ENCODE data around the gene MPP2. TPM values are rescaled to one million over a fixed set of nuclear protein-coding genes. Genes with fewer than 3 reads are reported as not detected.

The MPP2 gene
- total RNA-seq, 2 experiments from 2014 or later: 6.0 TPM

DNA sequence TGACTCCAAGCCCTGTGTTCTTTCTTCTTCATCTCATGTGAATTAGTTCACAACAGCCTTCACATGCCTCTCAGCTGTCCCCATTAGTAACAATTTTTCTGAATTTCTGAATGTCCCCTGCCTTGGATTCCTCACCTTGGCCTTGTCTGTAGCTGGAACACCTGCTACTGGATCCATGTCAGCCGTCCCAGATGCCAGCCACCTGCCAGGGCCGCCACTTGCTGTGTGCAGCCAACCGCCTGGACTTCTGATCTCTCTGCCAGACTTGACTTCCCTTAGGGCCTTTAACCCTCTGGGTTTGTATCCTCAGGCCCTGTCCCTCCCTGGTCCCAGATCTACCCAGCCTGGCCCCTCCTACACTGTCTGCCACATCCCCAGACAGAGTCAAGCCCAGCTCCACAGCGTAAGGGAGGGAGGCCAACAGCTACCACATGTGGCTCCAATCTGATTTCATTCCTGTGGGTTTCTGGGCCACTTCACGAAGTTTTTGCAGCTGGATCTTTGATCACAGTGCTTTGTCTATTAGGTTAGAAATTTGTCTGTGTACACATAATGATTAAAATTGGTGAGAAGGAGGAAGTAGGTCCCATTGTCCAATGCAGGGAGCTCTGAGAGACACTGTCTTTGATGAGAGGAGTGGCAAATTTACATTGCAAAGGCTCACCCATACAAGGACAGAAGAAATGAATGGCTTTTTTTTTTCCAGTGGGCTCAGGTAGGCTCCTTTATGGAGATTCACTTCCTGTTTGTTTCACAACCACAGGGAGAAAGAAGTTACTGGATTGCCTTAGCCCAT is 15.3 kb downstream of the MPP2 start:
- ATAC-seq (no peak), DNase-seq (no peak)
- Mint-ChIP-seq H3K4me3 (no peak overlapping the region), H3K4me1 (ENCODE audit: low read depth) (no peaks in the 10 kb centered on the region), H3K27me3 (no peaks in the 10 kb centered on the region), H3K27ac (no peak overlapping the region), H3K36me3 (ENCODE audit: low read depth) (no peaks in the 10 kb centered on the region), H3K9me3 (no peaks in the 10 kb centered on the region)
- TF ChIP-seq, protein P1, sequence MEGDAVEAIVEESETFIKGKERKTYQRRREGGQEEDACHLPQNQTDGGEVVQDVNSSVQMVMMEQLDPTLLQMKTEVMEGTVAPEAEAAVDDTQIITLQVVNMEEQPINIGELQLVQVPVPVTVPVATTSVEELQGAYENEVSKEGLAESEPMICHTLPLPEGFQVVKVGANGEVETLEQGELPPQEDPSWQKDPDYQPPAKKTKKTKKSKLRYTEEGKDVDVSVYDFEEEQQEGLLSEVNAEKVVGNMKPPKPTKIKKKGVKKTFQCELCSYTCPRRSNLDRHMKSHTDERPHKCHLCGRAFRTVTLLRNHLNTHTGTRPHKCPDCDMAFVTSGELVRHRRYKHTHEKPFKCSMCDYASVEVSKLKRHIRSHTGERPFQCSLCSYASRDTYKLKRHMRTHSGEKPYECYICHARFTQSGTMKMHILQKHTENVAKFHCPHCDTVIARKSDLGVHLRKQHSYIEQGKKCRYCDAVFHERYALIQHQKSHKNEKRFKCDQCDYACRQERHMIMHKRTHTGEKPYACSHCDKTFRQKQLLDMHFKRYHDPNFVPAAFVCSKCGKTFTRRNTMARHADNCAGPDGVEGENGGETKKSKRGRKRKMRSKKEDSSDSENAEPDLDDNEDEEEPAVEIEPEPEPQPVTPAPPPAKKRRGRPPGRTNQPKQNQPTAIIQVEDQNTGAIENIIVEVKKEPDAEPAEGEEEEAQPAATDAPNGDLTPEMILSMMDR (IDR thresholded peaks at IDR 0.05): no peak
- intact Hi-C loops (cut with micrococcal nuclease): no loop called here
- CTCF ChIA-PET: interaction anchor here (0.8 to 7.1 kb wide), 5 partner anchors 10 to 51 kb away, joined by 3 to 74 read pairs (median 4); no protein-coding TSS in a partner anchor
- POLR2A ChIA-PET: interaction anchor here (0.8 kb wide), 1 partner anchor 31 kb away, joined by 3 read pairs; no protein-coding TSS in a partner anchor

DNA sequence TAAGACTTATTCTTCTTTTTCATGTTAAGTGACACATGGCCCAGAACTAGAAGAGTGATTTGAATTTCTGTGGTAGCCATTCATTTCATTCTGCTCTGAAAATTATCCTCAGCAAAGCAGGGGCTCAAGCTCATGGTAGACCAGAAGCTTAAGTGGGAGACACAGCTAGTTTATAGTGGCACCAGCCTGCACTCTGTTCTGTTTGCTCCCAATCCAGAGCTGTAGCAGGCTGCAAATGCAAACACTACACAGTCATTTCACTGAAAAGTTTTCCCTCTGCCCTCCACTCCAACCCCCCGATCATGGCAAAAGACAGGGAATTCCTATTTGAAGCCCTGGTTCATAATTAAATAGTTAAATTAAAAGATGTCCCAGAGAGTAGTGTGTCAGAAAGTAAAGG is 17.1 kb downstream of the MPP2 start:
- no peaks in the 10 kb centered on the region for H3K27me3 Mint-ChIP-seq
- DNase-seq (no peak), ATAC-seq (no peak)
- H3K9me3 Mint-ChIP-seq: no peaks in the 10 kb centered on the region
- no peaks in the 10 kb centered on the region for H3K36me3 Mint-ChIP-seq (ENCODE audit: low read depth)
- intact Hi-C loops (cut with micrococcal nuclease): no loop called here
- TF ChIP-seq, protein P1 (IDR thresholded peaks at IDR 0.05): no peak
- ChIA-PET CTCF (interaction anchor here (1.1 to 7.1 kb wide), 2 partner anchors 11 to 12 kb away, joined by 3 to 74 read pairs; no protein-coding TSS in a partner anchor), POLR2A (interaction anchor here (0.6 kb wide), 1 partner anchor 48 kb away, joined by 3 read pairs; no protein-coding TSS in a partner anchor)
- no peak overlapping the region for H3K27ac Mint-ChIP-seq
- no peak overlapping the region for H3K4me3 Mint-ChIP-seq
- H3K4me1 Mint-ChIP-seq (ENCODE audit: low read depth): no peaks in the 10 kb centered on the region

DNA sequence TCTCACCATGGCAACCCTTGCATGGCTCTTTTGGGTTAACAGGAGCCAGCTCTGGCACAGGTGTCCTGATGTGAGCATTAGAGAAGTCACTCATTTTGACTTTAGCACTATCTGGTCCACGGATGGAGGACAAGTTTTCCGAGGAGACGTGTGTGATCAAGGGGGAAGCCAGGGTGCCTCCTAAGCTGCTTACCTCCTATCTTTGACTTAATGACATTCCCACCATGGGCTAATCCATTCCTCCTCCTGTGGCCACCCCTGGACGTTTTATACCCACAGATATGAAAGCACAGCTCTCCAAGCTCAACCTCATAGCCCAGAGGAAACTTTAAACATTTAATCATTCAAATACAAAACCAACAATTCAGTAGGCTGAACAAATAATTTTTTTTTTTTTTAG is 18.8 kb downstream of the MPP2 start:
- no peak for DNase-seq
- Mint-ChIP-seq H3K36me3 (ENCODE audit: low read depth) (no peaks in the 10 kb centered on the region), H3K27me3 (no peaks in the 10 kb centered on the region), H3K27ac (no peak overlapping the region), H3K9me3 (no peaks in the 10 kb centered on the region), H3K4me1 (ENCODE audit: low read depth) (no peaks in the 10 kb centered on the region), H3K4me3 (no peak overlapping the region)
- CTCF ChIA-PET: interaction anchor here (0.7 to 7.1 kb wide), 4 partner anchors 10 to 122 kb away, joined by 3 to 74 read pairs (median 7); no protein-coding TSS in a partner anchor
- intact Hi-C loops (cut with micrococcal nuclease): no loop called here
- POLR2A ChIA-PET: no interaction called here
- no peak for ATAC-seq
- TF ChIP-seq, protein P1 (IDR thresholded peaks at IDR 0.05): no peak

DNA sequence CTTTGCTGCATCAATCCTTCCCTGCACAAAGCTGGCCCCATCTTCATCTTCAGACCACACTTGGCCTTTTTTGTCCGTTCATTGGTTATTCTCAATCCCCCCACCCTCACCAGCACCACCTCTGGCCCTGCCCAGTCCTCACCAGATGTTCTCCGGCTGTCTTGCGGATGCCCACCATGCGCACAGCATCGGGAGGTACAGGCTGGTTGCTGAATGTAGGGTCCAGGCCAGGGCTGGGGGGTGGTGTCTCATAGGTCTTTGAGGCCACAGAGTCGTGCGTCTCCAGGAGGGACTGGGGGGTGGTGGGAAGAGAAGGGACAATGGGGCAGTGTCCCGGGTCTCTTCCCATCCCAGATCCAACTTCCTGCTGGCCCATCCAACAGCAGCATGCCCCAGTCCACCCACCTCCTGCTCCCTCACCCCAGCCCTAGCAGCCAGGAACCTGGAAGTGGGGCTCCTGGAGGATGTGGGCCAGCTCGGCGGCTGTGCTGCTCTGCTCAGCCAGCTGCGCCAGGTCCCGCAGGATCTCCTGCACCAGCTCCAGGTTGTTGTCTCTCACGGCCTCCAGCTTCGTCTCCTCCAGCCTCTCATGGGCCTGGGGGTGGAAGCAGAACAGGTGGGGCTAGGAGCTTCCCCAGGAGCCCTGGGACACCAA is 24.4 kb downstream of the MPP2 start:
- DNase-seq (no peak), ATAC-seq (no peak)
- Mint-ChIP-seq H3K4me1 (ENCODE audit: low read depth) (no peaks in the 10 kb centered on the region), H3K27me3 (no peaks in the 10 kb centered on the region), H3K36me3 (ENCODE audit: low read depth) (no peaks in the 10 kb centered on the region), H3K27ac (no peak overlapping the region), H3K9me3 (no peaks in the 10 kb centered on the region), H3K4me3 (no peak overlapping the region)
- TF ChIP-seq, protein P1 (IDR thresholded peaks at IDR 0.05): no peak
- intact Hi-C loops (cut with micrococcal nuclease): no loop called here
- POLR2A ChIA-PET: interaction anchor here (0.6 kb wide), 1 partner anchor 310 kb away, joined by 3 read pairs; no protein-coding TSS in a partner anchor
- CTCF ChIA-PET: interaction anchor here (0.7 to 1.1 kb wide), 2 partner anchors 10 to 43 kb away, joined by 3 read pairs; no protein-coding TSS in a partner anchor
